Upper lobe of left lung (tissue), 4 donors: ENCODE results near the gene WDR11.

Experiments
- CTCF ChIP-seq, 6 experiments: fragments of 450-650 bp in 4 of 6; fragments of 200-600 bp in 2 of 6; sonication (generic) in 2 of 6; IDR thresholded peaks; one replicate each; pipeline ENCODE4 v1.5.1; 2016 to 2019; ENCODE audit warnings: antibody characterized with exemption in 6 of 6
- EP300 ChIP-seq, 4 donors: sonication (generic); formaldehyde crosslinking; IDR thresholded peaks; one replicate each; pipeline ENCODE4 v1.5.1; 2017; ENCODE audit warnings: antibody characterized with exemption in 4 of 4, control low read depth in 2 of 4
- POLR2AphosphoS5 ChIP-seq, 2 donors: sonication (generic); formaldehyde crosslinking; IDR thresholded peaks; one replicate each; pipeline ENCODE4 v1.5.1; 2017; ENCODE audit warnings: antibody characterized with exemption in 2 of 2

GRCh38 chr10:120926611-120927010 lies 75.4 kb downstream of the WDR11 start:
- TF ChIP-seq POLR2AphosphoS5 (IDR thresholded peaks at IDR 0.05) (no peak), CTCF (IDR thresholded peaks at IDR 0.05) (no peak), EP300 (IDR thresholded peaks at IDR 0.05) (no peak)
